ENCODE results near the gene AARS1.
"Not testable (repeated sequence)": the region's sequence is repeated elsewhere in the genome, so short reads cannot be mapped to it uniquely, and the experiment has no call there.

- TF ChIP-seq ZNF148 (tag by site-specific recombination; IDR thresholded peaks at IDR 0.05; ENCODE audit: borderline replicate concordance); CTCF (tag by site-specific recombination; IDR thresholded peaks at IDR 0.05); GLI4 (tag by site-specific recombination; IDR thresholded peaks at IDR 0.05); REST (tag by site-specific recombination; IDR thresholded peaks at IDR 0.05); ZNF837 (tag by site-specific recombination; IDR thresholded peaks at IDR 0.05): not testable (repeated sequence)
Measured at GRCh38 chr16:70206382-70206781, 82.9 kb downstream of the AARS1 start.

Data from HEK293 (cell line).